B cell (primary cell): ENCODE measurements around the gene PPFIA4. TPM values are rescaled to one million over a fixed set of nuclear protein-coding genes. Genes with fewer than 3 reads are reported as not detected.

Experiments
- ATAC-seq: fragments of 200-7000 bp; cut with Tn5 transposase; one replicate; pipeline ENCODE4 v1.10.0; 2021; ENCODE audit warnings: low read depth, mild to moderate bottlenecking, moderate number of reproducible peaks, moderate library complexity
- CTCF ChIA-PET: fragments of 350-600 bp; sonication (Branson Sonifier 250); formaldehyde crosslinking; loops from one replicate; lab custom pipeline; 2021; ENCODE audit warnings: antibody characterized with exemption, inconsistent platforms; lab: Charles Lee
- POLR2A ChIA-PET: fragments of 350-600 bp; sonication (Branson Sonifier 250); formaldehyde crosslinking; loops from one replicate; lab custom pipeline; 2021; ENCODE audit warnings: antibody characterized with exemption; lab: Charles Lee
- DNase-seq: peaks from one replicate; pipeline ENCODE4 v3.0.0; 2013
- H2AFZ ChIP-seq: 2 replicates; pipeline ENCODE4 v1.6.1; 2012; ENCODE audit warnings: mild to moderate bottlenecking, low read depth, low read length; ENCODE audit not compliant: insufficient read depth, poor library complexity, severe bottlenecking
- H3K27ac ChIP-seq, 2 donors: 1 replicate in 1 of 2; 2 replicates in 1 of 2; pipeline ENCODE4 v1.5.1; 2012 to 2013; ENCODE audit warnings: low read length in 2 of 2, mild to moderate bottlenecking in 2 of 2, moderate library complexity in 1 of 2
- H3K27me3 ChIP-seq, 4 experiments: fragments of 200-600 bp in 1 of 4; sonication (generic) in 1 of 4; replicated peaks in 1 of 4; 1 replicate in 2 of 4; 2 replicates in 2 of 4; pipeline versions ENCODE4 v1.6.1 to v1.7.0; 2013 to 2016; ENCODE audit warnings: low read length in 3 of 4, mild to moderate bottlenecking in 2 of 4, mixed read lengths in 1 of 4, moderate library complexity in 1 of 4; ENCODE audit not compliant: insufficient read depth in 4 of 4, control insufficient read depth in 3 of 4; ENCODE audit errors: control extremely low read depth in 1 of 4
- H3K36me3 ChIP-seq, 2 experiments: replicated peaks in 1 of 2; 1 replicate in 1 of 2; 2 replicates in 1 of 2; pipeline versions ENCODE4 v1.6.1 to v1.7.1; 2013; ENCODE audit warnings: low read length in 1 of 2; ENCODE audit not compliant: insufficient read depth in 2 of 2, control insufficient read depth in 1 of 2; ENCODE audit errors: control extremely low read depth in 1 of 2, extremely low read depth in 1 of 2
- H3K4me1 ChIP-seq, 2 donors: fragments of 200-600 bp in 1 of 2; sonication (generic) in 1 of 2; 1 replicate in 1 of 2; 2 replicates in 1 of 2; pipeline versions ENCODE4 v1.5.1 to v1.6.1; 2013 to 2017; ENCODE audit warnings: low read length in 2 of 2; ENCODE audit not compliant: control insufficient read depth in 2 of 2, insufficient read depth in 2 of 2
- H3K4me2 ChIP-seq: replicated peaks from 2 replicates; pipeline ENCODE3; 2012; ENCODE audit warnings: mild to moderate bottlenecking, low read depth, low read length; ENCODE audit not compliant: poor library complexity, severe bottlenecking
- H3K4me3 ChIP-seq, 5 experiments: fragments of 200-600 bp in 1 of 5; sonication (generic) in 1 of 5; 1 replicate in 3 of 5; 2 replicates in 2 of 5; pipeline versions ENCODE4 v1.5.1 to v1.7.0; 2011 to 2016; ENCODE audit warnings: low read length in 4 of 5, mild to moderate bottlenecking in 4 of 5, low read depth in 2 of 5, control low read depth in 1 of 5, moderate library complexity in 1 of 5; ENCODE audit not compliant: insufficient read depth in 1 of 5; ENCODE audit errors: control extremely low read depth in 1 of 5, extremely low read depth in 1 of 5
- H3K79me2 ChIP-seq: fragments of 200-600 bp; sonication (generic); one replicate; pipeline ENCODE4 v1.6.0; 2016; ENCODE audit warnings: low read length; ENCODE audit not compliant: control insufficient read depth, insufficient read depth
- H3K9ac ChIP-seq: fragments of 200-600 bp; sonication (generic); 2 replicates; pipeline ENCODE4 v1.6.1; 2017; ENCODE audit warnings: mild to moderate bottlenecking, low read length, moderate library complexity
- H3K9me3 ChIP-seq, 3 donors: one replicate each; pipeline versions ENCODE4 v1.6.1 to v1.7.1; 2013; ENCODE audit warnings: low read length in 2 of 3; ENCODE audit not compliant: control insufficient read depth in 2 of 3, insufficient read depth in 1 of 3; ENCODE audit errors: control extremely low read depth in 1 of 3
- H4K20me1 ChIP-seq: 2 replicates; pipeline ENCODE4 v1.6.0; 2012; ENCODE audit warnings: mild to moderate bottlenecking, low read length; ENCODE audit not compliant: insufficient read depth, control insufficient read depth, poor library complexity, severe bottlenecking
- H3K27ac Mint-ChIP-seq: one replicate; pipeline ENCODE4 v1.8.0; 2021; ENCODE audit warnings: mixed read lengths
- H3K27me3 Mint-ChIP-seq: one replicate; pipeline ENCODE4 v1.8.0; 2021; ENCODE audit warnings: mixed read lengths
- H3K4me1 Mint-ChIP-seq: one replicate; pipeline ENCODE4 v1.8.0; 2021; ENCODE audit warnings: mixed read lengths
- H3K4me3 Mint-ChIP-seq: one replicate; pipeline ENCODE4 v1.8.0; 2021; ENCODE audit warnings: mixed read lengths
- H3K9me3 Mint-ChIP-seq: one replicate; pipeline ENCODE4 v1.8.0; 2022; ENCODE audit warnings: mixed read lengths; ENCODE audit not compliant: insufficient read depth
- CTCF ChIP-seq: fragments of 200-600 bp; IDR thresholded peaks from one replicate; pipeline ENCODE4 v1.8.0; 2022; ENCODE audit warnings: antibody characterized with exemption, mild to moderate bottlenecking
- EZH2 ChIP-seq: IDR thresholded peaks from 2 replicates; pipeline ENCODE4 v1.6.1; 2012; ENCODE audit warnings: borderline replicate concordance, low read depth, mild to moderate bottlenecking, moderate library complexity, low read length; ENCODE audit not compliant: insufficient read depth, poor library complexity, severe bottlenecking
- WGBS: methylation state at CpG from one replicate; pipeline ENCODE4 v1.1.5; 2013; ENCODE audit warnings: missing lambda C conversion rate; ENCODE audit not compliant: insufficient coverage; 5-methylcytosine and 5-hydroxymethylcytosine counted together
- intact Hi-C: fragments of 100-400 bp; cut with micrococcal nuclease; formaldehyde crosslinking; loops from one replicate; pipeline ENCODE4 v1.10.0; 2022
- polyA minus RNA-seq: library from RNA; depleted of rRNA, polyadenylated mRNA; stranded (reverse); fragments of >200 nt; gene quantifications from 2 replicates; pipeline ENCODE4 v1.2.3, GENCODE V29; 2012
- polyA plus RNA-seq: library from polyadenylated mRNA; depleted of rRNA; stranded (reverse); fragments of >200 nt; gene quantifications from 2 replicates; pipeline ENCODE4 v1.2.3, GENCODE V29; 2012
- total RNA-seq, 2 donors: library from RNA; stranded (reverse); fragments of 120-200 nt in 1 of 2; gene quantifications; 1 replicate in 1 of 2; 2 replicates in 1 of 2; pipeline versions ENCODE4 v1.2.3 to v1.2.4, GENCODE V29; 2013 to 2022

PPFIA4 gene
- 0.62 and 0.75 TPM in 2 replicates for total RNA-seq
- 1.3 TPM for total RNA-seq (2013)
- 0.09 and 0.30 TPM in 2 replicates for polyA plus RNA-seq
- polyA minus RNA-seq: 0.14 and 1.7 TPM in 2 replicates

GRCh38 chr1:203026031-203026665, at the start of gene PPFIA4:
PPFIA4 (plus strand) TSS chr1:203026491; CDS start chr1:203039009, 12,518 bp downstream.
- H3K4me1 Mint-ChIP-seq: peaks cover 16% of the 10 kb centered on the region
- H3K27ac Mint-ChIP-seq: peak within 1 kb of the TSS; percentile 62
- CTCF ChIA-PET: interaction anchor here (0.6 to 1.5 kb wide), 3 partner anchors 13 to 354 kb away, joined by 5 to 7 read pairs (median 5); partner anchors contain the start of gene TMEM183A
- H3K4me2 ChIP-seq: peak within 1 kb of the TSS; percentile 95
- H3K27me3 Mint-ChIP-seq: peaks cover 7% of the 10 kb centered on the region
- intact Hi-C loops: loop anchor here (1.0 to 10.0 kb wide), 3 partner anchors 19 to 769 kb away; partner anchors contain the start of genes CYB5R1, TMEM183A, ZBED6 and ZC3H11A
- H3K27ac ChIP-seq: peak within 1 kb of the TSS in 1 of 2 donors; percentile 48
- H2AFZ ChIP-seq: peak within 1 kb of the TSS; percentile 87
- H3K79me2 ChIP-seq: no peaks in the 10 kb centered on the region
- DNase-seq (peak; percentile 90), ATAC-seq (peak; percentile 96)
- H3K9me3 Mint-ChIP-seq: no peaks in the 10 kb centered on the region
- peak within 1 kb of the TSS; percentile 77 for H3K9ac ChIP-seq
- H3K36me3 ChIP-seq: peaks cover 4 to 24% of the 10 kb centered on the region in 2 experiments
- H3K4me3 ChIP-seq: peak within 1 kb of the TSS; percentile 53 to 68 (median 65)
- POLR2A ChIA-PET: interaction anchor here (1.2 kb wide), 1 partner anchor 19 kb away, joined by 3 read pairs; the partner anchor contains the start of gene TMEM183A
- peak within 1 kb of the TSS; percentile 84 for H3K4me3 Mint-ChIP-seq
- peaks cover 0 to 7% (median 0%) of the 10 kb centered on the region in 3 donors for H3K9me3 ChIP-seq
- TF ChIP-seq EZH2 (no peak), CTCF (no peak)
- 14% methylated on average over 52 of the region's 52 CpGs for WGBS
- H3K4me1 ChIP-seq: peaks cover 10 to 16% of the 10 kb centered on the region in 2 donors
- H4K20me1 ChIP-seq: no peaks in the 10 kb centered on the region
- H3K27me3 ChIP-seq: peaks cover 0 to 16% (median 5%) of the 10 kb centered on the region in 4 experiments

DNA sequence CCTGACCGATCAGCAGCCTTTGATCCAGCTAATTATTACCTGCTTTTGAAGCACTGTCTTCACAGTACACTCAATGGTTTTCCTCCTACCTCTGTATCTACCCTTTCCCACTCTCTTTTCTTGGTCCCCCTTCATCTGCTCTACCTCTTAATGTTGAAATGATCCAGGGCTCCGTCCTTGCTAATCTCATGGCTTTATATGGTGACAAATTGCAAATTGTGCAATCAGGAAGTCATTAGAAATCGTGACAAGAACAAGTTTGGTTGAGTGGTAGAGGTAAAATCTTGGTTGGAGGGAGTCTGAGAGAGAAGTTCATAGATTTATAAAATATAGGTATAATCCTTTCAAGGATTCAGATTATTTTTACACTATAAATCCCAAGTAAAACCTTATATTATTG, 49.7 kb upstream of the PPFIA4 start:
- TF ChIP-seq EZH2: no peak
- H3K9me3 ChIP-seq: no peaks in the 10 kb centered on the region
- H3K4me1 ChIP-seq: no peaks in the 10 kb centered on the region
- no peak overlapping the region for H3K4me2 ChIP-seq
- intact Hi-C loops: no loop called here
- no peak overlapping the region for H3K9ac ChIP-seq
- H3K79me2 ChIP-seq: no peaks in the 10 kb centered on the region
- no peaks in the 10 kb centered on the region for H3K9me3 Mint-ChIP-seq
- H2AFZ ChIP-seq: no peak overlapping the region
- ATAC-seq (no peak), DNase-seq (no peak)
- peaks cover 26% of the 10 kb centered on the region for H3K27me3 Mint-ChIP-seq
- no peak overlapping the region for H3K27ac Mint-ChIP-seq
- H3K27ac ChIP-seq: no peak overlapping the region
- H3K4me3 Mint-ChIP-seq: no peak overlapping the region
- H3K27me3 ChIP-seq: peaks cover 0 to 2% (median 0%) of the 10 kb centered on the region in 4 experiments
- WGBS: 69% methylated on average over 1 of the region's 3 CpGs
- peaks cover 1% of the 10 kb centered on the region for H3K4me1 Mint-ChIP-seq
- ChIA-PET CTCF (no interaction called here), POLR2A (no interaction called here)
- H4K20me1 ChIP-seq: no peaks in the 10 kb centered on the region
- H3K4me3 ChIP-seq: no peak overlapping the region
- no peaks in the 10 kb centered on the region for H3K36me3 ChIP-seq
